PFSK-1 (cell line): Measurements from ENCODE around the gene VIT.

ENCODE experiments used
- POLR2AphosphoS5 ChIP-seq: IDR thresholded peaks from 2 replicates; pipeline ENCODE4 v1.6.1; 2012; ENCODE audit warnings: low read depth, mild to moderate bottlenecking, control low read depth, low read length, moderate library complexity
- SIN3A ChIP-seq: IDR thresholded peaks from 2 replicates; pipeline ENCODE4 v1.6.1; 2012; ENCODE audit warnings: mild to moderate bottlenecking, low read length, moderate library complexity, borderline replicate concordance; ENCODE audit not compliant: insufficient read depth

DNA sequence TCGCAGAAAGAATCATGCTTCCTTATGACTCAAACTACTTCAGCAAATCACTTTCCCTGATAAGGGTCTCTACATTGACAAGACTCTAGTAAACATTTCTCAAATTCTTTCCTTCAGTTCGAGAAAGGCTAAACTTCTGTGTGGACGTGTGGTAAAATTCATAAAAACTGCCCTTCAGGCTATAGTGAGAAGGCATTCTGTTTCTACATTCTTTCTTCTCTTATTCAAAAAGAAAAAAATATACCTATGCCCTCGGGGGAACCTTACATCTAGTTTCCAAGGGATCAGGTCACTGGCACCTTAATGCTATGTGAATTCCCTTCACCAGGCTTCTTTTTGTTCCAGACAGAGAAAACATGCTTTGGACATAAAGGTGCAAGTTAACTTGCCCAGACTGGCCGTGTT lies 4.9 kb downstream of the VIT start:
- no peak for TF ChIP-seq POLR2AphosphoS5
- no peak for TF ChIP-seq SIN3A
